GM13977 (cell line): Measurements from ENCODE around the gene TNFRSF12A.

Experiments used
- DNase-seq: peaks from one replicate; pipeline ENCODE4 v3.0.0; 2012; ENCODE audit warnings: low spot score
- CTCF ChIP-seq: IDR thresholded peaks from 2 replicates; pipeline ENCODE4 v1.5.1; 2012; ENCODE audit warnings: mild to moderate bottlenecking, control low read depth; ENCODE audit not compliant: insufficient read depth; ENCODE audit errors: extremely low read depth, missing control alignments
- in situ Hi-C: fragments of 300-500 bp; cut with MboI; formaldehyde crosslinking; loops from one replicate; pipeline ENCODE4 v1.12.0; 2022; ENCODE audit warnings: low sequenced_read_pairs, low pct_unique_long_range_greater_than_20kb, mixed read lengths, inconsistent platforms; ENCODE audit not compliant: unreplicated experiment

TNFRSF12A gene

DNA sequence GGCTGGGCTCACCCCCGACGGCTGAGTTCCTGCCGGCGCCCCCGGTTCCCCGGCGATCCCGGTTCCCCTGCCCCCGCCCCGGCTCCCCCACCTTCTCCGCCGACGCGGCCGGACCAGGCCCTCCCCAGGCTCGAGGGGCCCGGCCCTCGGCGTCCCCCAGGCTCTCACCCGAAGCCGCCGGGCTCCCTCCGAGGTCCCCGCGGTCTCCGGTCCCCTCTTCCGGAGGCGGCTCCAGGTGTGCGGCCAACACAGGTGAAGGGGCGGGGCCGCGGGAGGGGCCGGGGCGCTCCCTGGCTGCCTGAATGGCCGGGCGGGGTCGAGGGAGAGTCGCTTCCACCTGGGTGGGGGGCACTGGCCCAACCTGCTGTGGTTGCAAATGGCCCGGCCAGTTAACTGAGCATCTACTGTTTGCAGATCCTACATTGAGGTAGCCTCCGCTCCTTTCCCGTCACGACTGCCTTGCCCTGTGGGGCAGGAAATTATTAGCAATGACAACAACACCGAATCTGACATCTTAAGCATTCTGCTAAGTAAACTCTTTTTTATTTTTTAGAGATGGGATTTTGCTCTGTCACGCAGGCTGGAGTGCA, 16.7 kb downstream of the TNFRSF12A start, which contains the start of gene BICDL2:
BICDL2 (minus strand) TSS at position 219 of the 590 bp plus-strand sequence. CDS start 1,448 bp downstream, outside the sequence.
- no peak for TF ChIP-seq CTCF
- DNase-seq = no peak
- in situ Hi-C loops = no loop called here

DNA sequence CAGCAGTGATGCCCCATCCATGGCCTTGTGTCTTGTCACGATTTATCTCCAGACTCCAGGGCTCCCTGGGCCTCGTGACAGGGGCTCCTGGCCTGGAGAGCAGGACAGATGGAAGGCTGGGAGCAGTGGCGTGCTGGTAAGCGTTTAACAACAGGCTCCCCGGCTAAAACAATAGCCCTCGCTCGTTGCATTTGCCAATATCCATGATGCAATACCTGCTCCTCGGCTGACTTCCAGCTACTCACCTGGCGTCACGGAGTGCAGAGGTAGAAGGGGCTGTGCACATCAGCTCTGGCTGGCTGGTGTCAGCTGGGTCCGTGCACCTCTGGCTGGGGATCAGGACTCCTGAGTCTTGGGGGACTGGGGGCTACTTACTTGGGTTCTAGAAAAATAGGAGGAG, 18.1 kb downstream of the TNFRSF12A start:
- DNase-seq = no peak
- no peak for TF ChIP-seq CTCF
- in situ Hi-C loops = no loop called here

GRCh38 chr16:3038896-3039295, 18.7 kb downstream of the TNFRSF12A start:
- in situ Hi-C loops = no loop called here
- no peak for DNase-seq

DNA sequence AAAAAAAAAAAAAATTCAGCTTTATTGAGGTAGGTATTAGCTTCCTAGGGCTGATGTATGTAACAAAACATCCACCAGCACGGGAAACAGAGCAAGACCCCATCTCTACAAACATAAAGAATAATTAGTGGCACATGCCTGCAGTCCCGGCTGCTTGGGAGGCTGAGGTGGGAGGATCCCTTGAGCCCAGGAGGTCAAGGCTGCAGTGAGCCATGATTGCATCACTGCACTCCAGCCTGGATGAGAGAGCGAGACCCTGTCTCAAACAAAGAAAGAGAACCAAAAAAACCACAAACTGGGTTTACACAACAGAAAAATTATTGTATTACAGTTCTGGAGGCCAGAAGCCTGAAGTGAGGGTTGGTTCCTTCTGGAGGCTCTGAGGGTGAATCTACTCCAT, 22.2 kb downstream of the TNFRSF12A start:
- DNase-seq = no peak
- in situ Hi-C loops = no loop called here
- TF ChIP-seq CTCF = no peak

More at GRCh38 chr16:3038896-3039295, 18.7 kb downstream of the TNFRSF12A start:
- no peak for TF ChIP-seq CTCF

DNA sequence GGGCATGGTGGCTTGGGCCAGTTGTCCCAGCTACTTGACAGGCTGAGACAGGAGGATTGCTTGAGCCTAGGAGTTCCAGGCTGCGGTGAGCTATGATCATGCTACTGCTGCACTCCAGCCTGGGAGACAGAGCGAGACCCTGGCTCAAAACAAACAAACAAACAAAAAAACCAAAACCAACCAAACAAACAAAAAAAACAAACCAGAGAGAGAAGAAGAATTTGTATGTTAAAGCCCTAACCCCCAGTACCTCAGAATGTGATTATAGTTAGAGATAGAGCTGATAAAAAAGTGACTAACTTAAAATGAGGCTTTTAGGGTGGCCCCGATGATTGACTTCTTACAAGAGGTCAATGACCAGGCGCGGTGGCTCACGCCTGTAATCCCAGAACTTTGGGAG, 24.5 kb downstream of the TNFRSF12A start:
- no peak for DNase-seq
- in situ Hi-C loops = no loop called here
- TF ChIP-seq CTCF = no peak

DNA sequence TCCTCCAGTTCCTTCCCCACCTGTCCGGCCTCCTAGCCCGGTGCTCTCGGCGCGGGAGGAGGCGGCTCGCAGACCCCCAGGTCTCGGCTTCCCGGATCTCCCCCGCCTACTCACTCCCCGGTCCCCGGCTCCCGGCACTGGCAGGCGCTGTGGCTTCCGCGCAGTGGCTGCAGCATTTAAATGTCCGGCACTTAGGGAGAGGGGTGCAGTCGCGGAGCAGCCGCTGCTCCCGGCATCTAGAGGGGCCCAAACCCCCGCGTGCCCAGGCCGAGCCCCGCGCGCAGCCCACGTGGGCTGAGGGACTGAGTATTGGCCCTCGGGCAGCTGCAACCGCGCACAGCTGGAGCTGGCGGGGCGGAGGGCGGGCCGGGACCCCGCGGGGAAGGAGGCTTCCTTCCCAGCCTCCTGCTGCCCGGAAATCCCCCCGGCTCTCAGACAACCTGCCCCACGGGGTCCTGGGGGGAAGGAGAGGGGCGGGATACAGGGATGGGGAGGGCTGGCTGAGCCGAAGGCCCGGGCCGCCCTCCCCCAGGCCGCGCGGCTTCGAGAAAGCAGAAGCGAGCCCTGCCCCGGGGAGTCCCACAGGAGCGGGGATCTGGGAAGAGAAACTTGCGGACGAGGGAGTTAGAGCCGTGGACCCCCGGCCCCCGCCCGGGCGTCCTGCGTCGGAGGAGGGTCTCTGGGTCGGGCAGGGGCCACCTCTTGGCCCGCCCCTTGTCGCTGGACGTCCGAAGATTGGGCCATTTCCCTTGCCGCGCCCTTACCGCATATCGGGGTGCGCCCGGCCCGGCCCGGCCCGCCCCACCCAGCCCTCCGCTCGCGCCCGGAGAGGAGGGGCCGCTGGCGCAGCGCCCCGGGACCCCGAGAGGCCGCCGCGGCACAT, 25.8 kb downstream of the TNFRSF12A start, which contains the start of gene MMP25:
MMP25 (plus strand) TSS at position 804 of the 883 bp plus-strand sequence. CDS start 357 bp downstream, outside the sequence.
- TF ChIP-seq CTCF = no peak
- DNase-seq = peak; percentile 82

More for the DNA sequence above, 25.8 kb downstream of the TNFRSF12A start, which contains the start of gene MMP25:
- in situ Hi-C loops = no loop called here
